Measurements from ENCODE around the gene DNHD1. TPM values are rescaled to one million over a fixed set of nuclear protein-coding genes. Genes with fewer than 3 reads are reported as not detected.

DNHD1 gene
- total RNA-seq, 6 experiments from 2014 or later = 1.4 to 2.3 (median 1.6) TPM

DNA sequence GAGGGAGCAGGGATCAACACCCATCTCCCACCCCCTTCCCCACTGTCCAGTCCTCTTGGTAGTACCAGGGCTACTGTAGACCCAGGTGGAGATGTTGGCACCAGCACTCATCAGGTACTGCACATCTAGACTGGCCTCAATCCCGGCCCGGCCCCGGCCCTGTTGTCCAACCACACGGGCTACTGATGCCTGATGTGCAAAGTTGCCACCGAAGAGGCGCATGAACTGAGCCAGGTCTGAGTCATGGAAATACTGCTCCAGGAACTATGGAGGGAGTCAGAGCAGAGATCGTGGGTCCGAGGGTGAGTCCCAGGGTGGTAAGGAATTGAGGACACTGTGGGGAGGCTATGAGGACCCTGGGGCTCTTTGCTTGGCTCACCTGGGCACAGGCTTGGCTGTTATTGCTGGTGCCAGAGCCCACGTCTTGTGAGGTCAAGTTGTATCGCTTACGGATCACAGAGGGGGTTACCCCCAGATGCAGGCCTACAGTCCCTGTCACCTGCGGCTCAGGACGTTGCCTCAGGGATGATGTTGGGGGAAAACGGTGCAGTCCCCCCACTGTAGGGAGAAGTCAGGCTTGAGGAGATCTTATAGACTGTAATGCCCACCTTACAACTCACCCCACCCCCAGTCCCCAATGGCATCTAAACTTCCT is 119.6 kb downstream of the DNHD1 start:
- TF ChIP-seq, protein P1, sequence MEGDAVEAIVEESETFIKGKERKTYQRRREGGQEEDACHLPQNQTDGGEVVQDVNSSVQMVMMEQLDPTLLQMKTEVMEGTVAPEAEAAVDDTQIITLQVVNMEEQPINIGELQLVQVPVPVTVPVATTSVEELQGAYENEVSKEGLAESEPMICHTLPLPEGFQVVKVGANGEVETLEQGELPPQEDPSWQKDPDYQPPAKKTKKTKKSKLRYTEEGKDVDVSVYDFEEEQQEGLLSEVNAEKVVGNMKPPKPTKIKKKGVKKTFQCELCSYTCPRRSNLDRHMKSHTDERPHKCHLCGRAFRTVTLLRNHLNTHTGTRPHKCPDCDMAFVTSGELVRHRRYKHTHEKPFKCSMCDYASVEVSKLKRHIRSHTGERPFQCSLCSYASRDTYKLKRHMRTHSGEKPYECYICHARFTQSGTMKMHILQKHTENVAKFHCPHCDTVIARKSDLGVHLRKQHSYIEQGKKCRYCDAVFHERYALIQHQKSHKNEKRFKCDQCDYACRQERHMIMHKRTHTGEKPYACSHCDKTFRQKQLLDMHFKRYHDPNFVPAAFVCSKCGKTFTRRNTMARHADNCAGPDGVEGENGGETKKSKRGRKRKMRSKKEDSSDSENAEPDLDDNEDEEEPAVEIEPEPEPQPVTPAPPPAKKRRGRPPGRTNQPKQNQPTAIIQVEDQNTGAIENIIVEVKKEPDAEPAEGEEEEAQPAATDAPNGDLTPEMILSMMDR (IDR thresholded peaks at IDR 0.05) = no peak
- H3K27ac Mint-ChIP-seq = peak overlapping the region; percentile 75; the same call in 1 of the 2 replicates
- no peak overlapping the region for H3K4me3 Mint-ChIP-seq
- DNase-seq = no peak
- H3K4me1 Mint-ChIP-seq (ENCODE audit: low read depth) = no peaks in the 10 kb centered on the region; the same call in 1 of the 2 replicates
- H3K9me3 Mint-ChIP-seq = no peaks in the 10 kb centered on the region
- no peaks in the 10 kb centered on the region for H3K27me3 Mint-ChIP-seq (ENCODE audit: insufficient read depth)
- H3K36me3 Mint-ChIP-seq (ENCODE audit: low read depth) = peaks cover 15% of the 10 kb centered on the region

DNA sequence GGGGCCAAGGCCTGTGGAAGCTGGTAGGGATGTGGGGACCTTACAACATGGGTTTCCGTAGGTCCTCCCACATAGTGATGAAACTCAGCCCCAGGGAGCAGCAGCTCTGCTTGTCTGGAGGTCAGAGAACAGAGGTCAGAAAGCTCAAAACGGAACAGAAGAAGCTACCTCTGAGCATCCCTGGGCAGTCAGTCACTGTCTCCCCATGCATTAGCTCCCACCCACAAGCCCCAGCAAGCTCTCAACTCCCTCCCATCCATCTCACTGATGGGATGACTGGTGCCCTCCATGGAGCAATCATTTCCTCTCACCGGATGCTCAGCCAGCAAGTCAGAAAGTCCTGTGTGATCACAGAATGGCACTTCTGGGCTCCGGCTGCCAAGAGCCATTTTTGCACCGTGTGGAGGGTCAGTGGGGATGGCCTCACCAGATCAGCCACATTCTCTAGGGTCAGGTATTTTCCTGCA is 120.3 kb downstream of the DNHD1 start:
- H3K27ac Mint-ChIP-seq = no peak overlapping the region
- no peak overlapping the region; the same call in 1 of the 2 replicates for H3K4me3 Mint-ChIP-seq
- H3K4me1 Mint-ChIP-seq (ENCODE audit: low read depth) = no peaks in the 10 kb centered on the region; the same call in 1 of the 2 replicates
- H3K27me3 Mint-ChIP-seq (ENCODE audit: insufficient read depth) = no peaks in the 10 kb centered on the region
- peaks cover 15% of the 10 kb centered on the region for H3K36me3 Mint-ChIP-seq (ENCODE audit: low read depth)
- TF ChIP-seq, protein P1 (IDR thresholded peaks at IDR 0.05) = no peak
- no peaks in the 10 kb centered on the region for H3K9me3 Mint-ChIP-seq
- no peak for DNase-seq

DNA sequence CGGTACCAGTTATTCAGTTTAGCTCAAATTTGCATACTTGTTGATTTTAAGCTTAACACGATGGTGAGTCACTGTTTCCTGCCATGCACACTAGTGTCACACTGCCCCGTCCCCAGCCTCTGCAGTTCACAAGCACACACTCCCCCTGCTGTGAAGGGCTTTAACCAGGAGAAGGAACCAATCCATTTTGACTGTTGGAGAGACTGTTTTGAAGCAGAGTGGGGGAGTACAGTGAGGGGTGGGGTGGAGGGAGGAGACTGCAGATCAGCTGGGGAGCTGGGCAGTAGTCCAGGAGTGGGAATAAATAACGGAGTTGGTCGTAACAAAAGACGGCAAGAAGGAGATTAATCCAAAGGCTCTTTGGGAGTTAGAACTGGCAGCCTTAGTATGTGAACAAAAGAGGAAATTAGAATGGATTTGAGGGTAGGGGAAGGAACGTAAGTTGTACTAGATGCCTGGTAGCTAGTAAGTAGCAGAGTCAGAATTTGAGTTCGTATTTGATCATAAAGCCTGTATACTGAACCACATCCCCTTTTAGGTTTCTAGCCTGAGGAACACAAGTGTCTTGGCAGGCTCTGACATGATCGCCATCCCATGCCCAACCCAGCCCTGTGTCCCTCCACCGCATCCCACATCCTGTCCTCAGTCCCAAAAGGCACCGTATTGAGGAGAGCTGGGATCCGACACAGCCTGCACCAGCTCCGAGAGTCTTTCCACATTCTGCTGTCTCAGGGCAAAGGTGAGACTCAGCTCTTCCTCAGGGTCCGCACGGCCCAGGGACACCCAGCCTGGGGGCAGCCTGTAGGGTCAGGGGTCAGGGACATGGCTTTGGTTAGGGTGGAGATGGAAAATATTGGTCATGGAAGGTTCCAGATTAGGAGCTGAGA is 121.3 kb downstream of the DNHD1 start:
- Mint-ChIP-seq H3K27ac (no peak overlapping the region), H3K4me3 (no peak overlapping the region), H3K27me3 (ENCODE audit: insufficient read depth) (no peaks in the 10 kb centered on the region), H3K36me3 (ENCODE audit: low read depth) (peaks cover 15% of the 10 kb centered on the region), H3K4me1 (ENCODE audit: low read depth) (no peaks in the 10 kb centered on the region; the same call in 1 of the 2 replicates), H3K9me3 (no peaks in the 10 kb centered on the region)
- peak; percentile 71 for DNase-seq
- TF ChIP-seq, protein P1 (IDR thresholded peaks at IDR 0.05) = peak; percentile 29

DNA sequence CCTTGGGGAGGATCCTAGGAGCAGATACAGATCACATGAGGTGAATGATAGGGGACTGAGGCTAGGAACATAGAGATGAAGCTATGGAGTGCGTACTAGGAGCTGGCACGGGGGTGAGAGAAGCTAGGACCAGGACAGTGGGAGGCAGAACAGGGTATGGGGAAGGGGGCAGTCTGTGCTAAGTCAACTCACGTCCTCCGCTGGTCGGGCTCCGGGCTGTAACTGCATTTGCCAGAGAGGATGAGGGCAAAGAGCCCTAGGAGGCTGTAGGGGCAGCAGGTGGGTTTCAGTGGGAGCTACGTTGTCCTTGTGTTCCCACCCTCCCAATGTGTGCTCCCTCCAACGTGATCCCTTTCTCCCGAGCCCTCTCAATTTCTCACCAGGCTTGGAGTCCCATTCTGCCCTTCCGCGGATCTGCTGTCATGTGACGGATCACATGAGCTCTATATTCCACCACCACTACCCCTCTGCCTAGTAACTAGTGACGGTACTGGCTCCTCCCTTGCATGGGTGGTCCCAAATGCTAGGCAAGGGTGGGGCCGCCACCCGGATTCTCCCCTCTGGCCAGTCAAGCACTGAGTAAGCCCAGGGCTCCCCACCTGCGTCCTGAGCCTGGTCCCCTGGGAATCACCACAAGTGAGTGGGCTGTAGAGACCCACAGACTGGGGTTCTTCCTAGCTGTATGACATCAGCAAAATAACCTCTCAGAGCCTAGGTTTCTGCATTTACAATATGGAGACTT is 122.1 kb downstream of the DNHD1 start, which contains the start of gene TPP1:
Gene TPP1, minus strand, starts transcription at position 419 of the 742 bp plus-strand sequence. Its CDS starts 22 bp downstream, at position 397.
- Mint-ChIP-seq H3K27me3 (ENCODE audit: insufficient read depth) (no peaks in the 10 kb centered on the region), H3K4me3 (no peak within 1 kb of the TSS)

More for the DNA sequence above, 122.1 kb downstream of the DNHD1 start, which contains the start of gene TPP1:
- peak; percentile 92 for DNase-seq
- Mint-ChIP-seq H3K27ac (no peak within 1 kb of the TSS), H3K4me1 (ENCODE audit: low read depth) (no peaks in the 10 kb centered on the region; the same call in 1 of the 2 replicates), H3K36me3 (ENCODE audit: low read depth) (peaks cover 15% of the 10 kb centered on the region), H3K9me3 (no peaks in the 10 kb centered on the region)
- TF ChIP-seq, protein P1 (IDR thresholded peaks at IDR 0.05) = no peak
